ENCODE measurements around the gene GNG7. TPM values are rescaled to one million over a fixed set of nuclear protein-coding genes. Genes with fewer than 3 reads are reported as not detected.
"Not testable (repeated sequence)": the region's sequence is repeated elsewhere in the genome, so short reads cannot be mapped to it uniquely, and the experiment has no call there.

GNG7 gene
- total RNA-seq, 1 donor from 2014 or later, result not detected

GRCh38 chr19:2519482-2519881 is 183.0 kb downstream of the GNG7 start:
- no peak for DNase-seq (ENCODE audit: low read depth)

DNA sequence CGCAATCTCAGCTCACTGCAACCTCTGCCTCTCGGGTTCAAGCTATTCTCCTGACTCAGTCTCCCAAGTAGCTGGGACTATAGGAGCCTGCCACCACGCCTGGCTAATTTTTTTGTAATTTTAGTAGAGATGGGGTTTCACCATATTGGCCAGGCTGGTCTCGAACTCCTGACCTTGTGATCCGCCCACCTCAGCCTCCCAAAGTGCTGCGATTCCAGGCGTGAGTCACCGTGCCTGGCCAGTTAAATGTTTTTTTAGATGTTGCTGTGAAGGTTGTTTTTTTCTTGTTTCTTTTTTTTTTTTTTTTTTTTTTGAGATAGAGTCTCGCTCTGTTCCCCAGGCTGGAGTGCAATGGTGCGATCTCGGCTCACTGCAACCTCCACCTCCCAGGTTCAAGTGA is 183.6 kb downstream of the GNG7 start:
- DNase-seq (ENCODE audit: low read depth), result not testable (repeated sequence)

DNA sequence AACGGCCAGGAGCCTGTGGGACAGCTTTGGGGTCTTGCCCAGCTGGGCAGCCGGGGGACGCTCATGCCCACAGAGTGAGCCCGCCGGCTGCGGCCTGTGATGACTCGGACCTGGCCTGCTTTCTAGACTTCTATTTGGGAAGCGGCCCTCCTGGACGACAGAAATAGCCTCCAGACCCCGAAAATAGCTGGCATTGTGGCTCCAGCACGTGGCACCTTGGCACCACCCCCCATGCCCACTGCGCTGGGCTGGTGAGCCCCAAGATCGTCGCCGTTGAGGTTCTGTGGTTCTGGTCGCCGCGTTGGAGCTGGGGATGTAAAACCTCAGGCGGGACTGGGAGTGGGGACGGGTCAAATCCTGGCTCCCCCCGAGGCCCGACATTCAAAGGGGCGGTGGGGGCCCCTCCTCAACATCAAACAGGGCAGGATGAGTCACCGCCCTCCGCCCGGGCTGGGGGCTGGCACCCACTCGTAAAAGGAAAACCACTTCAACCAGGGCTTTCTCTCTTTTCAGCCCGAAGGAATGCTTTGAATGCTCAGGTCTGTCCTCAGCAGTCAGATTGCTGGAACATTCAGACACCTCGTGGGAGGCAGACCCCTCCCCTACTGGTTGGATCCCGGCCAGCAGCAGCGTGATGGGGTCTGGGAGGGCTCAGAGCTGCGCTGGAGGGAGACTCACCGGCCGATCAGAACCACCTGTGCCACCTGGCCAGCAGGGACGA is 184.5 kb downstream of the GNG7 start:
- no peak for DNase-seq (ENCODE audit: low read depth)

DNA sequence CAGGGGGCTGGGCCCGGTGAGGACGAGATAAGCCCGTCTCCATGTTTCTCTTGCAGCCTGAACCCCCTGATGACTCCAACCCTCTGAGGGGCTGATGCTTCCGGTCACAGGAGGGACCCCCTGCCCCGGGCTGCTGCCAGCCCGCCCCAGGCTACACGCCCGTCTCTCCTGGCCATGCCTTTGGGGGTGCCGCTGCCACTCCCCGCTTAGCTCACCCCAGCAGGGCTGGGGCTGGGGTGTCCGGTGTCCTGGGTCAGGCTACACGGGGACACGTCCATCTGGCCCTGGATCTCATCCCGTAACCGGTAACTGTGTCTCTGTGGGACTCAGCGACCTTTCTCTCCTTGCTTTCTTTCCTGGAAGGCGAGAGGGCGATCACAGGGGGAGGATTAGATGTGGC is 185.8 kb downstream of the GNG7 start:
- DNase-seq (ENCODE audit: low read depth), result no peak

GRCh38 chr19:2514981-2515518 is 187.4 kb downstream of the GNG7 start:
- DNase-seq (ENCODE audit: low read depth), result no peak

DNA sequence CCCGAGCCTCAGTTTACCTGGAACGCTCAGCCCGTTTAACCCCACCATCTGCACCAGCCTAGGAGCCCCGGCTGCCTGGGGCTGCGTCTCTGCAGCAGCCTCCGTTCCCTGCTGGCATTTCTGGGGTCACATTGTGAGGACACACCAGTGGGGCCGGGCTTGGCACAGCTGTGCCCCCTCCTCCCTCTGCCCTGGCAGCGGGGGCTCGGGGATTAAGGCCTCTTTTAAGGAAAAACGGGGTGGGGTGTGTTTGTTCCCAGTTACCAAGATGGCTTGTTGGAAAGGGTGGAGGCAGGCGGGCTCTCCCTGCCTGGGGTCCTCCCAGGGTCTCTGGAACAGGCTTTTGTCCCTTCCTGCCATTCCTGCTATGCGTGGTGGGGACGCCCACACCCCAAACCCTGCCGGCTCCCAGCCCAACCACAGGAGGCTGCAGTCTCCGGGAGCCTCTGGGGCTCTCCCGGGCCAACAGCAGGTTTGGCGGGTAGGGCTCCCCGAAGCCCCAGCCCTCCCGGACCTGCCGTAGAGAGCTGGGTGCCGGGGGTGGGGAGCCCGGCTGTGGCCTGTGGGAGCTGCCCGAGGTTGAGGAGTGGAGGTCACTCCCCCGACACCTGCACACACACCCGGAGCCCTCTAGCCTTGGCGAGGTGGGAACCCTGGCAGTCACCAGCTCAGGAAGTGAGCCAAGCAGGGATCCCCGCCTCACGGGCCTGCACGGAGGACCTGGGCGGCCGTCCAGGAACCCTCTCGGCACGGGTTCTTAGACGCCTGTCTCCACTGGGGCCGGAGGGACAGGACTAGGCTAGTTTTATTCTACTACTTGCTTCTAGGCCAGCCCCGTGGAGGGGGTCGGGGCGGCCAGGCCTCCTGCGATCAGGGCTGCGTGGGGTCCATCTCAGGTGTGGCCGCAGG is 189.7 kb downstream of the GNG7 start:
- no peak for DNase-seq (ENCODE audit: low read depth)

- DNase-seq (ENCODE audit: low read depth), result no peak
These were observed 190.5 kb downstream of the GNG7 start for GRCh38 chr19:2511991-2512390.

DNA sequence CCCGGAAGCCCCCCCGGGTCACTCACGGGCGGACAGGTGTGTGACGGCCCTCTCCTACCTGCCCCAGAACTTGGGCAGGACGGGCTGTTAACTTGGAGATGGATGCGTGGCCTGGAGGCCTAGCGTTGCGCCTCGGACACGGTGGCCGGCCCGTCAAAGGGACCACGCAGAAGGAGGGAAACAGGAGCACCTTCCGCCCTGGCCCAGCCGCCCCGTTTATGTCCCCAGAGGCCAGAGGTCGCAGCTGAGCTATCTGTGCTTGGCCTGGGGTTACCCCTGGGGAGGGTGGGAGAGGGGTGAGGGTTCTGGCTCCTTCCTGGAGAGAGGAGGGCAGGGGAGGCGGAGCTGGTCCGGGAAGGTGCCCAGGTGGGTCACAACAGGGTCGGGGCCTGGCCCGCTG is 190.9 kb downstream of the GNG7 start:
- DNase-seq (ENCODE audit: low read depth), result no peak

DNA sequence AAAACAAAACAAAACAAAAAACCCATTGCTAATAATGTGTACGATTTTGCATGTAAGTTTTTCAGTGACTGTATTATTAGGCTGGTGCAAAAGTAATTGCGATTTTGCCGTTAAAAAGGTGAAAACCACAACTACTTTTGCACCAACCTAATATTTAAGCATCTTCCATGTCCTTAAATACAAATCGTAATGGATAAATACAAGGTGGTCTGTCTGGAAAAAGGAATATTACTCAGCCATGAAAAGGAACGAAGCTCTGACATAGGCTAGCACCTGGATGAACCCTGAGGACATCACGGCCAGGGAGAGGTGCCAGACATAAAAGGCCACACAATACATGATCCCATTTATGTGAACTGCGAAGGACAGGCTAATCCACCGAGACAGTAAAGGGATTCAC is 193.4 kb downstream of the GNG7 start:
- DNase-seq (ENCODE audit: low read depth), result no peak

GRCh38 chr19:2507109-2507508 is 195.4 kb downstream of the GNG7 start:
- peak; percentile 54 for DNase-seq (ENCODE audit: low read depth)

GRCh38 chr19:2506656-2507055 is 195.8 kb downstream of the GNG7 start:
- DNase-seq (ENCODE audit: low read depth), result not testable (repeated sequence)

- peak; percentile 45 for DNase-seq (ENCODE audit: low read depth)
These were observed 198.9 kb downstream of the GNG7 start for GRCh38 chr19:2503521-2504109.

GRCh38 chr19:2500841-2501261 is 201.6 kb downstream of the GNG7 start:
- no peak for DNase-seq (ENCODE audit: low read depth)

GRCh38 chr19:2500156-2500555 is 202.3 kb downstream of the GNG7 start:
- no peak for DNase-seq (ENCODE audit: low read depth)

- DNase-seq (ENCODE audit: low read depth), result no peak
These were observed 205.3 kb downstream of the GNG7 start for GRCh38 chr19:2497186-2497585.

- DNase-seq (ENCODE audit: low read depth), result peak; percentile 82
These were observed 206.7 kb downstream of the GNG7 start for GRCh38 chr19:2495651-2496316.

- DNase-seq (ENCODE audit: low read depth), result peak; percentile 95
These were observed 207.3 kb downstream of the GNG7 start for GRCh38 chr19:2495130-2495641.

DNA sequence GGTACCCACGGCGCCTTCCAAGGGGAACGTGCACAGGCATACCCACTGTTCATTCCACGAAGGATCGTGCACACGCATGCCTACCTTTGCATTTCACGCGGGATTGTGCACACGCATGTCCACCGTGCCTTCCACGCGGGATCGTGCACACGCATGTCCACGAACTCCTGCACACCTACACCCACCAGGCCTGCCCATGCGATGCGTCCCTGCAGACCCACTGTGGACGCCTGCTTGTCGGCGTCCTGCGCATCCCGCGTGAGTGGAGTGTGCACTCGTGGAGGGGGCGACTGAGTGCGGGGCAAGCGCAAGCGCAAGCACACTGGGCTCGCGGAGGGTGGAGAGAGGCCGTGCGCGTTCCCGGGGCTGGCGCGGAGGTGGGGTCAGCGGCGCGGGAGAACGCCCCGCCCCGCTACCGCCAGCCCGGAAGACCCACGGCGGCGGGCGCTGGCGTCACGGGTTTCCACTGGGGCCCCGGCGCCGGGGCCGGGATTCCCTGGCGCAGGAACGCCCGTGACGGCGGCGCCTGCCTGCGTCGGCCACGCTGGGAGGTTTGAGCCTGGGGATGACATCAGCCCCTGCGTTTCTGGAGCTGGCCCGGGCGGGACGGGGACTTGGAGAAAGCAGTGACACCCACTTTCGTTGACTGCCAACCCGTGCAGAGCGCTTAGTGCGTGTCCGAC is 207.9 kb downstream of the GNG7 start:
- DNase-seq (ENCODE audit: low read depth), result peak; percentile 57

DNA sequence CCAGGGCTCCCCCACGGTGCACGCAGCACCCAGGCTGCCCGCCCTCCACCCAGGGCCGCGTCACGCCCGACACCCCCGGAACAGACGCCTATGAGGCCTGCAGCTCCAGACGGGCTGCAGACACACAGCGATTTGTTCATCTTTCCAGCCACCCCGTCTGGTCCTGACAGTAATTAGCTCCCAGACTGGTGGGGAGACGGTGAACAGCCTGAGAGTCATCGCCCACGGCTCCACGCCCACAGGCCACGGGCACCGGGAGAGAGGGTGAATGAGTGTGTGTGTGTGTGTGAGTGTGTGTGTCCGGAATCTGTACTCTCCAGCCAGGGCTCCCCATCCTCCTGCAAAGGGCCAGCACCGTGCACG is 208.4 kb downstream of the GNG7 start:
- DNase-seq (ENCODE audit: low read depth), result no peak

DNA sequence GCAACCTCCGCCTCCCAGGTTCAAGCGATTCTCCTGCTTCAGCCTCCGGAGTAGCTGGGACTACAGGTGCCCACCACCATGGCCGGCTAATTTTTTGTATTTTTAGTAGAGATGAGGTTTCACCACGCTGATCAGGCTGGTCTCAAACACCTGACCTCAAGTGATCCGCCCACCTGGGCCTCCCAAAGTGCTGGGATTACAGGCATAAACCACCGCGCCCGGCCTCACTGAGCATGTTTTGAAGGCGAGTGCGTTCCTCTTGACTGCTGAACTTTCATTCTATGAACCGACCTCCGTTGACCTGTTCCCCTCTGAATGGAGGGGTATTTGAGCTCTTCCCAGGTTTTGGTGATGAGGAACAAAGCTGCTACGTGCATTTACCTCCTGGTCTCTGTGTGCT is 209.0 kb downstream of the GNG7 start:
- DNase-seq (ENCODE audit: low read depth), result not testable (repeated sequence)

Data from myocyte (in vitro differentiated cells).